K562 (cell line): ENCODE data around the gene MMP11. TPM values are rescaled to one million over a fixed set of nuclear protein-coding genes. Genes with fewer than 3 reads are reported as not detected.

Experiments used
- ATAC-seq: fragments of 200-7000 bp; cut with Tn5 transposase; 3 replicates; pipeline ENCODE4 v1.9.1; 2020; ENCODE audit warnings: moderate library complexity
- BruUV-seq: library from RNA; stranded (reverse); fragments of 400-500 nt; replicated peaks from 2 replicates; lab custom pipeline; 2021; lab: Mats Ljungman, UMichigan
- CTCF ChIA-PET: fragments of 300-600 bp; formaldehyde crosslinking; extraction: SDS; loops from one replicate; lab custom pipeline; 2021; ENCODE audit warnings: low intra/inter-chr PET ratio; lab: Yijun Ruan, JAX
- POLR2A ChIA-PET: fragments of 300-600, 350-650 bp; sonication (Branson Sonifier 250); formaldehyde crosslinking; extraction: SDS; loops from one replicate; lab custom pipeline; 2021; ENCODE audit warnings: antibody characterized with exemption, inconsistent platforms; lab: Yijun Ruan, JAX
- DNase-seq, 4 experiments: peaks; one replicate each; pipeline versions ENCODE4 v3.0.0 to v3.0.0-alpha.2; 2011 to 2018; ENCODE audit warnings: low spot score in 3 of 4, mixed read lengths in 3 of 4; ENCODE audit errors: extremely low read depth in 1 of 4
- FAIRE-seq: peaks from 2 replicates; lab custom pipeline; 2011; peaks lifted over from hg19 to GRCh38; lab: Jason Lieb, UNC
- H2AFZ ChIP-seq: 2 replicates; pipeline ENCODE4 v1.6.0; 2011; ENCODE audit warnings: low read depth, low read length, control low read depth, inconsistent platforms
- H3K27ac ChIP-seq: fragments of 200-600 bp; 3 replicates; pipeline ENCODE4 v1.8.0; 2011; ENCODE audit warnings: low read depth, mild to moderate bottlenecking, control low read depth, inconsistent platforms, low read length, moderate library complexity, mixed read lengths; ENCODE audit errors: extremely low read depth
- H3K27me3 ChIP-seq, 2 experiments: fragments of 300-600 bp in 1 of 2; 2 replicates in 1 of 2; 3 replicates in 1 of 2; pipeline versions ENCODE4 v1.6.0 to v1.8.0; 2011; ENCODE audit warnings: inconsistent platforms in 2 of 2, low read length in 2 of 2, mild to moderate bottlenecking in 1 of 2, mixed read lengths in 1 of 2, moderate library complexity in 1 of 2; ENCODE audit not compliant: control insufficient read depth in 2 of 2, insufficient read depth in 2 of 2
- H3K36me3 ChIP-seq: fragments of 300-600 bp; 3 replicates; pipeline ENCODE4 v1.8.0; 2011; ENCODE audit warnings: mild to moderate bottlenecking, low read length, inconsistent platforms; ENCODE audit not compliant: control insufficient read depth, insufficient read depth
- H3K4me1 ChIP-seq, 2 experiments: fragments of 200-600 bp in 1 of 2; replicated peaks in 1 of 2; 2 replicates in 1 of 2; 3 replicates in 1 of 2; pipeline versions ENCODE4 v1.5.1 to v1.8.0; 2011; ENCODE audit warnings: inconsistent platforms in 2 of 2, low read length in 2 of 2, mild to moderate bottlenecking in 1 of 2, mixed read lengths in 1 of 2, moderate library complexity in 1 of 2; ENCODE audit not compliant: control insufficient read depth in 2 of 2, insufficient read depth in 2 of 2
- H3K4me2 ChIP-seq: 2 replicates; pipeline ENCODE4 v1.6.1; 2011; ENCODE audit warnings: low read length, control low read depth, inconsistent platforms, mixed read lengths; ENCODE audit not compliant: insufficient read depth
- H3K4me3 ChIP-seq: fragments of 200-600 bp; sonication (generic), shearing (Covaris generic); 2 replicates; pipeline ENCODE4 v1.5.1; 2016; ENCODE audit warnings: control low read depth, inconsistent platforms
- H3K79me2 ChIP-seq: fragments of 200-600 bp; 3 replicates; pipeline ENCODE4 v1.8.0; 2011; ENCODE audit warnings: low read length, inconsistent platforms; ENCODE audit not compliant: control insufficient read depth, insufficient read depth
- H3K9ac ChIP-seq, 2 experiments: 2 replicates each; pipeline versions ENCODE4 v1.6.0 to v1.6.1; 2011; ENCODE audit warnings: low read depth in 2 of 2, low read length in 2 of 2, control low read depth in 1 of 2, inconsistent platforms in 1 of 2, mild to moderate bottlenecking in 1 of 2, mixed read lengths in 1 of 2; ENCODE audit not compliant: insufficient read depth in 1 of 2
- H3K9me1 ChIP-seq: one replicate; pipeline ENCODE4 v1.6.0; 2011; ENCODE audit warnings: inconsistent platforms, mild to moderate bottlenecking, low read length, moderate library complexity; ENCODE audit not compliant: control insufficient read depth, insufficient read depth
- H3K9me3 ChIP-seq: replicated peaks from 2 replicates; pipeline ENCODE4 v1.5.1; 2011; ENCODE audit warnings: low read depth, low read length, inconsistent platforms; ENCODE audit not compliant: control insufficient read depth, insufficient read depth
- H4K20me1 ChIP-seq: replicated peaks from 2 replicates; pipeline ENCODE4 v1.6.1; 2011; ENCODE audit warnings: low read length, inconsistent platforms, mixed read lengths; ENCODE audit not compliant: control insufficient read depth, insufficient read depth
- CHD2 ChIP-seq: IDR thresholded peaks from 2 replicates; pipeline ENCODE4 v1.6.1; 2011; ENCODE audit warnings: low read depth, low read length
- CTCFL ChIP-seq: IDR thresholded peaks from 2 replicates; pipeline ENCODE4 v1.6.1; 2011; ENCODE audit warnings: borderline replicate concordance, low read depth, mild to moderate bottlenecking, moderate library complexity, low read length; ENCODE audit not compliant: insufficient read depth, poor library complexity, severe bottlenecking
- EHMT2 ChIP-seq: fragments of 450-650 bp; IDR thresholded peaks from 2 replicates; pipeline ENCODE4 v1.6.1; 2018; ENCODE audit warnings: antibody characterized with exemption
- ERF ChIP-seq: fragments of 450-650 bp; formaldehyde crosslinking; IDR thresholded peaks from 2 replicates; pipeline ENCODE4 v1.4.0; 2020; ENCODE audit warnings: mild to moderate bottlenecking, mixed read lengths
- OTX1 ChIP-seq: fragments of 450-650 bp; formaldehyde crosslinking; IDR thresholded peaks from 2 replicates; pipeline ENCODE4 v1.4.0; 2022; ENCODE audit warnings: mild to moderate bottlenecking
- POLR2G ChIP-seq: fragments of 200-400 bp; formaldehyde crosslinking; IDR thresholded peaks from 2 replicates; pipeline ENCODE4 v1.6.1; 2017; ENCODE audit warnings: low read depth, mild to moderate bottlenecking, antibody characterized with exemption, low read length, moderate library complexity
- RREB1 ChIP-seq: fragments of 250-450 bp; sonication (Bioruptor Pico); IDR thresholded peaks from 2 replicates; pipeline ENCODE4 v1.4.0; 2020
- TCFL5 ChIP-seq: fragments of 250-450 bp; sonication (Bioruptor Pico); conservative IDR thresholded peaks from 2 replicates; pipeline ENCODE4 v1.6.1; 2021; ENCODE audit warnings: mild to moderate bottlenecking, moderate library complexity, matching md5 sums
- ZNF121 ChIP-seq: sonication (generic); formaldehyde crosslinking; conservative IDR thresholded peaks from 2 replicates; pipeline ENCODE4 v1.8.0; 2022; ENCODE audit warnings: missing genetic modification reagents
- ZNF140 ChIP-seq: fragments of 250-450 bp; sonication (Bioruptor Pico); IDR thresholded peaks from 2 replicates; pipeline ENCODE4 v1.8.0; 2021; ENCODE audit warnings: moderate library complexity, mild to moderate bottlenecking, inconsistent platforms
- ZNF561 ChIP-seq: fragments of 450-650 bp; formaldehyde crosslinking; conservative IDR thresholded peaks from 2 replicates; pipeline ENCODE4 v1.4.0; 2020; ENCODE audit warnings: mild to moderate bottlenecking, moderate library complexity
- WGBS: fragments of 100-300 bp; shearing (Covaris generic); methylation state at CpG from one replicate; pipeline ENCODE4 v1.1.6; 2016; ENCODE audit warnings: low coverage, mixed read lengths; ENCODE audit not compliant: insufficient coverage; ENCODE audit errors: missing lambda C conversion rate; 5-methylcytosine and 5-hydroxymethylcytosine counted together
- in situ Hi-C: fragments of 300-500 bp; cut with MboI; formaldehyde crosslinking; loops from 4 replicates; pipeline ENCODE4 v1.15.0; 2018; ENCODE audit warnings: inconsistent platforms, mixed read lengths
- intact Hi-C: fragments of 100-400 bp; cut with micrococcal nuclease; formaldehyde crosslinking; loops from 2 replicates; pipeline ENCODE4 v1.14.2; 2022
- polyA plus RNA-seq, 8 experiments: library from polyadenylated mRNA; depleted of rRNA in 4 of 8; stranded (reverse) in 5 of 8; unstranded in 3 of 8; fragments of >200 nt; fragmentation: Nextera tagmentation in 2 of 8; fragmentation: Illumina TruSeq in 1 of 8; extraction: Ambion mirVana in 2 of 8; extraction: Trizol in 1 of 8; gene quantifications; 2 replicates each; pipeline versions ENCODE4 v1.2.1 to v1.2.3, GENCODE V29; 2011 to 2014; ENCODE audit warnings: inconsistent platforms in 1 of 8, missing spikeins in 1 of 8
- total RNA-seq, 7 experiments: library from RNA; depleted of rRNA in 6 of 7; stranded (reverse); fragments of >200 nt in 6 of 7; fragmentation: Illumina TruSeq in 2 of 7; extraction: Trizol in 2 of 7; gene quantifications; 2 replicates each; pipeline versions ENCODE4 v1.2.1 to v1.2.3, GENCODE V29; 2011 to 2021; ENCODE audit warnings: low replicate concordance in 1 of 7
- TF ChIP-seq, protein P1 (sequence below): fragments of 250-450 bp; sonication (Bioruptor Pico); IDR thresholded peaks from 2 replicates; pipeline ENCODE4 v1.4.0; 2020

MMP11 gene
- total and polyA plus RNA-seq, 9 of the 15 experiments (the other 6 are each of a cell fraction or from before 2014, with no cell fraction given) = 0.14 to 1.8 (median 1.1) TPM; not detected in 2

DNA sequence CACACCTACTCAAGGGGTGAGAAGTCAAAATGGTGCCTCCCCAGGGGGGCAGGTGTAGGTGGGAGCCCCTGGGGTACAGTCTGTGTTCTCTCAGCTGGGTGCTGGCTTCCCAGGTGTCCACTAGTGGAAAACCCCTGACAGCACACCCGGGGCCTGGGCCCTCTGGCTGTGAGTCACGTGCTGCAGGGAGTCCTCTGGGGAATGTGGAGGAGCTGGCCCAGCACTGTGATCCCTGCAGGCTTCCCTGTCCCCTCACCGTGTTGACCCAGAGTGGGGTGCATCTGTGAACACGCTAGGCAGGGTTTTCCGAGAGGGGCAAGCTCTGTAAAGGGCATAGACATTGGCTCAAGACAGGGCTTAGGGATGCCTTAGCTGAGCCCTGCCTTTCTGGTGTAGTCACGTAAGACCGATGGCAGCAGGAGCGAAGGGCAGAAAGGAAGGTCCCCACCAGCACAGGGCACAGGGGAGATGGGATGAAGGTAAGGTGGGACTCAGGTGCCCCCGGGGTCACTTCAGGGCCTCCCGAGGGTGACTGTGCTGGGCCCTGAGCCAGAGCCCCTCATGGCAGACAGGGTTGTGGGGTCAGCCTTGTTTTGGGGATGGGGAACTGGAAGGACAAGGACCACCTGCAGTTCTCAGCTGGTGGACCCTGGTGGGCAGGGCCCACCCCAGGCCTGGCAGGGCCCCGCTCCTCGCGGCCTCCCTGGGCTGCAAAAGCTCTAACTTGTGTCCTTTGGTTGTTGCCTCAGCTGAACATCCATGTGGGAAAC, 52.0 kb downstream of the MMP11 start:
- Histone ChIP-seq H2AFZ (no peak overlapping the region), H4K20me1 (no peaks in the 10 kb centered on the region), H3K9ac (no peak overlapping the region; a peak in 1 of 4 replicates), H3K79me2 (no peaks in the 10 kb centered on the region), H3K9me3 (no peaks in the 10 kb centered on the region), H3K4me1 (no peaks in the 10 kb centered on the region), H3K4me2 (no peak overlapping the region), H3K9me1 (no peaks in the 10 kb centered on the region), H3K4me3 (no peak overlapping the region), H3K27me3 (no peaks in the 10 kb centered on the region), H3K27ac (no peak overlapping the region), H3K36me3 (peaks cover 75% of the 10 kb centered on the region; the same call in 2 of the 3 replicates)
- CTCF ChIA-PET = no interaction called here
- DNase-seq (no peak), ATAC-seq (no peak), FAIRE-seq (no peak)
- POLR2A ChIA-PET = interaction anchor here (0.5 kb wide), 1 partner anchor 19 kb away, joined by 5 read pairs; no protein-coding TSS in a partner anchor
- intact Hi-C loops = no loop called here
- in situ Hi-C loops = no loop called here
- no TSS peak for BruUV-seq
- WGBS = 87% methylated on average over 9 of the region's 13 CpGs
- TF ChIP-seq EHMT2 (no peak), ZNF140 (CRISPR knock-in tag) (no peak), ZNF121 (no peak), CHD2 (no peak), TCFL5 (CRISPR knock-in tag) (no peak), POLR2G (no peak), OTX1 (CRISPR knock-in tag) (no peak), ZNF561 (CRISPR knock-in tag) (no peak), ERF (no peak), RREB1 (CRISPR knock-in tag) (no peak), CTCFL (no peak)
- TF ChIP-seq, protein P1, sequence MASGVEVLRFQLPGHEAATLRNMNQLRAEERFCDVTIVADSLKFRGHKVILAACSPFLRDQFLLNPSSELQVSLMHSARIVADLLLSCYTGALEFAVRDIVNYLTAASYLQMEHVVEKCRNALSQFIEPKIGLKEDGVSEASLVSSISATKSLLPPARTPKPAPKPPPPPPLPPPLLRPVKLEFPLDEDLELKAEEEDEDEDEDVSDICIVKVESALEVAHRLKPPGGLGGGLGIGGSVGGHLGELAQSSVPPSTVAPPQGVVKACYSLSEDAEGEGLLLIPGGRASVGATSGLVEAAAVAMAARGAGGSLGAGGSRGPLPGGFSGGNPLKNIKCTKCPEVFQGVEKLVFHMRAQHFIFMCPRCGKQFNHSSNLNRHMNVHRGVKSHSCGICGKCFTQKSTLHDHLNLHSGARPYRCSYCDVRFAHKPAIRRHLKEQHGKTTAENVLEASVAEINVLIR (CRISPR knock-in tag) = no peak
